Caco-2 (cell line): ENCODE measurements around the gene CD99L2. TPM values are rescaled to one million over a fixed set of nuclear protein-coding genes. Genes with fewer than 3 reads are reported as not detected.
A peak's percentile ranks its signal among the peaks of the same experiment; 100 is the strongest.

Source experiments
- BruUV-seq: library from RNA; stranded (reverse); fragments of 400-500 nt; replicated peaks from 2 replicates; lab custom pipeline; 2021; lab: Mats Ljungman, UMichigan
- CTCF ChIA-PET: fragments of 300-600 bp; sonication (Branson Sonifier 250); formaldehyde crosslinking; loops from one replicate; lab custom pipeline; 2022; ENCODE audit warnings: antibody characterized with exemption; lab: Charles Lee
- POLR2A ChIA-PET: fragments of 300-600 bp; sonication (Branson Sonifier 250); formaldehyde crosslinking; loops from one replicate; lab custom pipeline; 2022; ENCODE audit warnings: antibody characterized with exemption; lab: Charles Lee
- DNase-seq, 2 experiments: peaks; one replicate each; pipeline versions ENCODE4 v3.0.0 to v3.0.0-alpha.2; 2020 to 2022
- H3K27me3 ChIP-seq: replicated peaks from 2 replicates; pipeline ENCODE4 v1.6.0; 2011; ENCODE audit warnings: low read length; ENCODE audit not compliant: control insufficient read depth, insufficient read depth
- H3K36me3 ChIP-seq: 2 replicates; pipeline ENCODE4 v1.5.1; 2011; ENCODE audit warnings: low read length; ENCODE audit not compliant: control insufficient read depth, insufficient read depth
- H3K4me1 ChIP-seq: fragments of 250-450 bp; sonication (Bioruptor Pico); 2 replicates; pipeline ENCODE4 v1.5.1; 2020; ENCODE audit warnings: mild to moderate bottlenecking
- H3K4me3 ChIP-seq: 2 replicates; pipeline ENCODE4 v1.5.1; 2011; ENCODE audit warnings: low read depth, mild to moderate bottlenecking, control low read depth, low read length
- H3K9me3 ChIP-seq: fragments of 250-450 bp; sonication (Bioruptor Pico); 2 replicates; pipeline ENCODE4 v1.5.1; 2020; ENCODE audit warnings: mild to moderate bottlenecking, moderate library complexity
- H3K27ac Mint-ChIP-seq: one replicate; pipeline ENCODE4 v1.8.0; 2022; ENCODE audit warnings: mixed read lengths; ENCODE audit not compliant: unreplicated experiment
- H3K27me3 Mint-ChIP-seq: one replicate; pipeline ENCODE4 v1.8.0; 2022; ENCODE audit warnings: mixed read lengths; ENCODE audit not compliant: insufficient read depth, unreplicated experiment
- H3K36me3 Mint-ChIP-seq: one replicate; pipeline ENCODE4 v1.8.0; 2022; ENCODE audit warnings: mild to moderate bottlenecking, mixed read lengths; ENCODE audit not compliant: insufficient read depth, unreplicated experiment
- H3K4me1 Mint-ChIP-seq: one replicate; pipeline ENCODE4 v1.8.0; 2022; ENCODE audit warnings: low read depth, mixed read lengths; ENCODE audit not compliant: unreplicated experiment
- H3K4me3 Mint-ChIP-seq: one replicate; pipeline ENCODE4 v1.8.0; 2022; ENCODE audit warnings: mild to moderate bottlenecking, moderate library complexity, mixed read lengths; ENCODE audit not compliant: unreplicated experiment
- H3K9me3 Mint-ChIP-seq: one replicate; pipeline ENCODE4 v1.8.0; 2022; ENCODE audit warnings: mixed read lengths; ENCODE audit not compliant: unreplicated experiment
- intact Hi-C: fragments of 100-400 bp; cut with micrococcal nuclease; formaldehyde crosslinking; loops from one replicate; pipeline ENCODE4 v1.10.0; 2022; ENCODE audit not compliant: unreplicated experiment
- total RNA-seq: library from RNA; stranded (reverse); gene quantifications from 2 replicates; pipeline ENCODE4 v1.2.3, GENCODE V29; 2022
- TF ChIP-seq, protein P1 (sequence below), 2 experiments: fragments of 200-600 bp in 1 of 2; IDR thresholded peaks; 1 replicate in 1 of 2; 2 replicates in 1 of 2; pipeline versions ENCODE4 v1.5.1 to v1.8.0; 2011 to 2022; ENCODE audit warnings: antibody characterized with exemption in 1 of 2, control low read depth in 1 of 2, inconsistent platforms in 1 of 2, low read depth in 1 of 2, low read length in 1 of 2, mild to moderate bottlenecking in 1 of 2, moderate library complexity in 1 of 2; ENCODE audit not compliant: insufficient read depth in 1 of 2, severe bottlenecking in 1 of 2, unreplicated experiment in 1 of 2

CD99L2 gene
- total RNA-seq, 1 experiment from 2014 or later = 8.6 TPM

DNA sequence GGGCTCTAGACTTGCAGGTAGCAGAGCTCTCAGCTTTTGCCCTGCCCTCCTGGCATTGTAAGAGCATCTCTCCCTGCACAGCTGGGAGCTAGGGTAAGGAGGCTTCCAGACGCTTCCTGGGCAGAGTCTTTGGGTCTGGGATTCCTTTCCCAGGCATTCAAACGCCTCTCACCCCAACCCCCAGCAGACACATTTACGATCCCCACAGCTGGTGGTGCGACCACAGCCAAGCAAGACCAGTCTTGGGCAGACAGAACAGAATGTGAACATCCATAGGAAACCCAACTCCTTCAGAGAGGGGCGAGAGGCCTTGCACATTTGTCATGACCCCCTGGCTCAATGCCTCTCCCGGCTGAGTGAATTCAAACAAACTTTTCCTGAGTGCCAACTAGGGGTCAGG, 38.1 kb upstream of the CD99L2 start:
- H3K36me3 Mint-ChIP-seq = peaks cover 5% of the 10 kb centered on the region
- no peaks in the 10 kb centered on the region for H3K9me3 Mint-ChIP-seq
- no peak overlapping the region for H3K4me3 ChIP-seq
- no peaks in the 10 kb centered on the region for H3K36me3 ChIP-seq
- no peaks in the 10 kb centered on the region for H3K27me3 Mint-ChIP-seq
- H3K27ac Mint-ChIP-seq = no peak overlapping the region
- H3K4me1 Mint-ChIP-seq = peaks cover 6% of the 10 kb centered on the region
- ChIA-PET POLR2A (no interaction called here), CTCF (no interaction called here)
- H3K9me3 ChIP-seq = no peaks in the 10 kb centered on the region
- no peak overlapping the region for H3K4me3 Mint-ChIP-seq
- no TSS peak for BruUV-seq
- intact Hi-C loops = no loop called here
- no peak for DNase-seq
- H3K27me3 ChIP-seq = no peaks in the 10 kb centered on the region
- H3K4me1 ChIP-seq = no peaks in the 10 kb centered on the region
- TF ChIP-seq, protein P1, sequence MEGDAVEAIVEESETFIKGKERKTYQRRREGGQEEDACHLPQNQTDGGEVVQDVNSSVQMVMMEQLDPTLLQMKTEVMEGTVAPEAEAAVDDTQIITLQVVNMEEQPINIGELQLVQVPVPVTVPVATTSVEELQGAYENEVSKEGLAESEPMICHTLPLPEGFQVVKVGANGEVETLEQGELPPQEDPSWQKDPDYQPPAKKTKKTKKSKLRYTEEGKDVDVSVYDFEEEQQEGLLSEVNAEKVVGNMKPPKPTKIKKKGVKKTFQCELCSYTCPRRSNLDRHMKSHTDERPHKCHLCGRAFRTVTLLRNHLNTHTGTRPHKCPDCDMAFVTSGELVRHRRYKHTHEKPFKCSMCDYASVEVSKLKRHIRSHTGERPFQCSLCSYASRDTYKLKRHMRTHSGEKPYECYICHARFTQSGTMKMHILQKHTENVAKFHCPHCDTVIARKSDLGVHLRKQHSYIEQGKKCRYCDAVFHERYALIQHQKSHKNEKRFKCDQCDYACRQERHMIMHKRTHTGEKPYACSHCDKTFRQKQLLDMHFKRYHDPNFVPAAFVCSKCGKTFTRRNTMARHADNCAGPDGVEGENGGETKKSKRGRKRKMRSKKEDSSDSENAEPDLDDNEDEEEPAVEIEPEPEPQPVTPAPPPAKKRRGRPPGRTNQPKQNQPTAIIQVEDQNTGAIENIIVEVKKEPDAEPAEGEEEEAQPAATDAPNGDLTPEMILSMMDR (IDR thresholded peaks at IDR 0.05; ENCODE audit: insufficient read depth in 1 of 2, low read depth in 1 of 2, low read length in 1 of 2, severe bottlenecking in 1 of 2, unreplicated experiment in 1 of 2) = no peak

GRCh38 chrX:150935467-150935866, 37.0 kb upstream of the CD99L2 start:
- H3K27ac Mint-ChIP-seq = no peak overlapping the region
- Histone ChIP-seq H3K4me1 (no peaks in the 10 kb centered on the region), H3K27me3 (no peaks in the 10 kb centered on the region), H3K36me3 (no peaks in the 10 kb centered on the region), H3K4me3 (no peak overlapping the region), H3K9me3 (no peaks in the 10 kb centered on the region)
- H3K4me1 Mint-ChIP-seq = peaks cover 6% of the 10 kb centered on the region
- H3K27me3 Mint-ChIP-seq = no peaks in the 10 kb centered on the region
- BruUV-seq = no TSS peak
- DNase-seq = no peak
- POLR2A ChIA-PET = no interaction called here
- TF ChIP-seq, protein P1 (IDR thresholded peaks at IDR 0.05; ENCODE audit: insufficient read depth in 1 of 2, low read depth in 1 of 2, low read length in 1 of 2, severe bottlenecking in 1 of 2, unreplicated experiment in 1 of 2) = no peak
- peaks cover 5% of the 10 kb centered on the region for H3K36me3 Mint-ChIP-seq
- H3K4me3 Mint-ChIP-seq = no peak overlapping the region
- intact Hi-C loops = no loop called here
- CTCF ChIA-PET = interaction anchor here (0.6 kb wide), 1 partner anchor 13 kb away, joined by 3 read pairs; no protein-coding TSS in a partner anchor
- no peaks in the 10 kb centered on the region for H3K9me3 Mint-ChIP-seq

DNA sequence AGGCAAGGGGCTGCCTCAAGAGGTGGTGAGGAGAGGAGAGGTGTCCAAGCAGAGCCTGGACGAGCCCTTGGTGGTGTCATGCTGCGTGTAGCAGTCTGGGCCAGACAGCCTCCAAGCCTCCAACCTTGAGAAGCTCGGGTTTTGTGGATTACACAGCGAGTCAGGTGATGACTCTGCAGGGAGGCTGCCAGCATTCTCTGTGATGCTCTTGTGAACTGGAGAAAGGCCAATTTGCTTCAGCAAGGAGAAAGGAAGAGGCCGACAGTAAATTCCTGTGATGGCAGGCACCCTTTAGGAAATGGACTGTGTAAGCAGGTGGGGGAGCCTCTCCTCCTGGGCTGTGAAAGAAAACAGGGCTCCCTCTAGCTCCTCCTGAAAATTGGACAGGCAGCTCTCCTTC, 36.0 kb upstream of the CD99L2 start:
- ChIA-PET CTCF (interaction anchor here (0.6 to 1.0 kb wide), 2 partner anchors 10 to 844 kb away, joined by 3 read pairs; no protein-coding TSS in a partner anchor), POLR2A (no interaction called here)
- Histone ChIP-seq H3K4me1 (no peaks in the 10 kb centered on the region), H3K4me3 (no peak overlapping the region), H3K36me3 (no peaks in the 10 kb centered on the region), H3K27me3 (no peaks in the 10 kb centered on the region), H3K9me3 (no peaks in the 10 kb centered on the region)
- Mint-ChIP-seq H3K4me3 (no peak overlapping the region), H3K27me3 (no peaks in the 10 kb centered on the region), H3K9me3 (no peaks in the 10 kb centered on the region), H3K36me3 (no peaks in the 10 kb centered on the region), H3K27ac (peak overlapping the region; percentile 64), H3K4me1 (peaks cover 6% of the 10 kb centered on the region)
- intact Hi-C loops = no loop called here
- TF ChIP-seq, protein P1 (IDR thresholded peaks at IDR 0.05; ENCODE audit: insufficient read depth in 1 of 2, low read depth in 1 of 2, low read length in 1 of 2, severe bottlenecking in 1 of 2, unreplicated experiment in 1 of 2) = no peak
- DNase-seq = no peak
- no TSS peak for BruUV-seq
